Keratinocyte (primary cell): ENCODE measurements around the gene ENTPD8. TPM values are rescaled to one million over a fixed set of nuclear protein-coding genes. Genes with fewer than 3 reads are reported as not detected.

Experiments
- DNase-seq: peaks from one replicate; pipeline ENCODE4 v3.0.0-alpha.2; 2011; ENCODE audit warnings: low read depth, missing footprints, low spot score
- FAIRE-seq: peaks from 2 replicates; lab custom pipeline; 2011; peaks lifted over from hg19 to GRCh38; lab: Jason Lieb, UNC
- H2AFZ ChIP-seq: 2 replicates; pipeline ENCODE4 v1.6.0; 2012; ENCODE audit warnings: low read length, control low read depth, inconsistent platforms; ENCODE audit not compliant: control insufficient read depth
- H3K27ac ChIP-seq: 2 replicates; pipeline ENCODE4 v1.5.1; 2011; ENCODE audit warnings: low read length; ENCODE audit not compliant: control insufficient read depth, insufficient read depth
- H3K27me3 ChIP-seq: 3 replicates; pipeline ENCODE4 v1.6.0; 2011; ENCODE audit warnings: low read length; ENCODE audit not compliant: control insufficient read depth, insufficient read depth; ENCODE audit errors: extremely low read depth
- H3K36me3 ChIP-seq, 2 experiments: 2 replicates in 1 of 2; 3 replicates in 1 of 2; pipeline ENCODE4 v1.5.1; 2011; ENCODE audit warnings: low read length in 2 of 2, mild to moderate bottlenecking in 1 of 2; ENCODE audit not compliant: control insufficient read depth in 2 of 2, insufficient read depth in 2 of 2; ENCODE audit errors: extremely low read depth in 1 of 2
- H3K4me1 ChIP-seq: 3 replicates; pipeline ENCODE4 v1.5.1; 2011; ENCODE audit warnings: low read length; ENCODE audit not compliant: control insufficient read depth, insufficient read depth; ENCODE audit errors: extremely low read depth
- H3K4me2 ChIP-seq: 3 replicates; pipeline ENCODE4 v1.6.0; 2011; ENCODE audit warnings: low read depth, low read length; ENCODE audit not compliant: control insufficient read depth, insufficient read depth; ENCODE audit errors: extremely low read depth
- H3K4me3 ChIP-seq, 3 experiments: fragments of 200-600 bp in 1 of 3; sonication (generic) in 1 of 3; 2 replicates in 2 of 3; 3 replicates in 1 of 3; pipeline ENCODE4 v1.5.1; 2011 to 2016; ENCODE audit warnings: low read length in 3 of 3, mild to moderate bottlenecking in 3 of 3, control low read depth in 2 of 3, inconsistent platforms in 1 of 3, low read depth in 1 of 3, mixed read lengths in 1 of 3, mixed run types in 1 of 3, moderate library complexity in 1 of 3; ENCODE audit not compliant: control insufficient read depth in 2 of 3, insufficient read depth in 2 of 3; ENCODE audit errors: extremely low read depth in 1 of 3
- H3K79me2 ChIP-seq: 2 replicates; pipeline ENCODE4 v1.6.0; 2012; ENCODE audit warnings: low read length; ENCODE audit not compliant: control insufficient read depth, insufficient read depth
- H3K9ac ChIP-seq: 3 replicates; pipeline ENCODE4 v1.6.0; 2011; ENCODE audit warnings: low read length; ENCODE audit not compliant: control insufficient read depth, insufficient read depth; ENCODE audit errors: extremely low read depth
- H3K9me1 ChIP-seq: 3 replicates; pipeline ENCODE4 v1.6.0; 2011; ENCODE audit warnings: low read length; ENCODE audit not compliant: control insufficient read depth, insufficient read depth; ENCODE audit errors: extremely low read depth
- H3K9me3 ChIP-seq: 2 replicates; pipeline ENCODE4 v1.5.1; 2012; ENCODE audit warnings: low read depth, low read length; ENCODE audit not compliant: control insufficient read depth
- H4K20me1 ChIP-seq: 3 replicates; pipeline ENCODE4 v1.6.0; 2011; ENCODE audit warnings: low read length; ENCODE audit not compliant: control insufficient read depth, insufficient read depth; ENCODE audit errors: extremely low read depth
- CTCF ChIP-seq, 3 experiments: IDR thresholded peaks in 1 of 3; conservative IDR thresholded peaks in 1 of 3; optimal IDR thresholded peaks in 1 of 3; 2 replicates in 2 of 3; 3 replicates in 1 of 3; pipeline versions ENCODE3 to v1.5.1; 2011; ENCODE audit warnings: low read length in 3 of 3, mild to moderate bottlenecking in 3 of 3, moderate library complexity in 2 of 3, control low read depth in 1 of 3, inconsistent platforms in 1 of 3; ENCODE audit not compliant: insufficient read depth in 2 of 3; ENCODE audit errors: extremely low read depth in 1 of 3
- EZH2 ChIP-seq: IDR thresholded peaks from one replicate; pipeline ENCODE4 v1.6.1; 2012; ENCODE audit warnings: inconsistent platforms, mild to moderate bottlenecking, low read length, moderate library complexity
- dilution Hi-C: fragments of 300-500 bp; cut with MboI; formaldehyde crosslinking; loops from one replicate; pipeline ENCODE4 v1.7.0; 2020; ENCODE audit warnings: low sequenced_read_pairs; ENCODE audit not compliant: extremely low pct_ligation_motif_present
- polyA plus RNA-seq, 5 experiments: library from polyadenylated mRNA; depleted of rRNA in 3 of 5; stranded (reverse) in 3 of 5; stranded (forward) in 1 of 5; unstranded in 1 of 5; fragments of >200 nt; gene quantifications; 1 replicate in 1 of 5; 2 replicates in 3 of 5; 3 replicates in 1 of 5; pipeline versions ENCODE4 v1.2.1 to v1.2.3, GENCODE V29; 2011 to 2012; ENCODE audit warnings: missing spikeins in 2 of 5, low read depth in 1 of 5, low replicate concordance in 1 of 5

ENTPD8 gene
- polyA plus RNA-seq, 1 donor (not counting 4 experiments of a cell fraction or from before 2014, with no cell fraction given), result not detected

GRCh38 chr9:137459152-137459600, 18.0 kb upstream of the ENTPD8 start, which contains the start of gene NSMF:
TSS of gene NSMF (minus strand) at chr9:137459334. CDS start at chr9:137459102, 232 bp downstream.
- Histone ChIP-seq H3K4me2 (peak within 1 kb of the TSS; percentile 80), H3K9me1 (no peaks in the 10 kb centered on the region), H3K9ac (peak within 1 kb of the TSS; percentile 78), H3K27me3 (peaks cover 15% of the 10 kb centered on the region), H3K79me2 (peaks cover 7% of the 10 kb centered on the region), H3K4me1 (peaks cover 15% of the 10 kb centered on the region), H4K20me1 (no peaks in the 10 kb centered on the region), H3K4me3 (peak within 1 kb of the TSS; percentile 70 to 85 (median 74)), H3K27ac (peak within 1 kb of the TSS; percentile 56), H3K36me3 (peaks cover 0 to 8% of the 10 kb centered on the region in 2 experiments), H2AFZ (peak within 1 kb of the TSS; percentile 94), H3K9me3 (no peaks in the 10 kb centered on the region)
- no peak for FAIRE-seq
- dilution Hi-C loops, result no loop called here
- DNase-seq, result no peak
- no peak for TF ChIP-seq EZH2
- TF ChIP-seq CTCF (optimal IDR thresholded peaks at IDR 0.05 in 1 of 3, IDR thresholded peaks at IDR 0.05 in 1 of 3, conservative IDR thresholded peaks at IDR 0.05 in 1 of 3; ENCODE audit: extremely low read depth in 1 of 3, insufficient read depth in 2 of 3, low read length in 3 of 3), result no peak

- Histone ChIP-seq H3K4me2 (peak overlapping the region; percentile 73), H3K9me3 (no peaks in the 10 kb centered on the region), H3K27ac (peak overlapping the region; percentile 36), H4K20me1 (no peaks in the 10 kb centered on the region), H3K9ac (peak overlapping the region; percentile 78), H2AFZ (no peak overlapping the region), H3K36me3 (peaks cover 0 to 8% of the 10 kb centered on the region in 2 experiments), H3K79me2 (peaks cover 7% of the 10 kb centered on the region), H3K4me1 (peaks cover 18% of the 10 kb centered on the region), H3K4me3 (peak overlapping the region; percentile 70 to 85 (median 74)), H3K9me1 (no peaks in the 10 kb centered on the region), H3K27me3 (peaks cover 15% of the 10 kb centered on the region)
- dilution Hi-C loops, result no loop called here
- TF ChIP-seq EZH2 (no peak), CTCF (optimal IDR thresholded peaks at IDR 0.05 in 1 of 3, IDR thresholded peaks at IDR 0.05 in 1 of 3, conservative IDR thresholded peaks at IDR 0.05 in 1 of 3; ENCODE audit: extremely low read depth in 1 of 3, insufficient read depth in 2 of 3, low read length in 3 of 3) (no peak)
- FAIRE-seq (no peak), DNase-seq (no peak)
These were observed 17.3 kb upstream of the ENTPD8 start for GRCh38 chr9:137458194-137459151.
